ENCODE results near the gene ATP9B.

The ATP9B gene

DNA sequence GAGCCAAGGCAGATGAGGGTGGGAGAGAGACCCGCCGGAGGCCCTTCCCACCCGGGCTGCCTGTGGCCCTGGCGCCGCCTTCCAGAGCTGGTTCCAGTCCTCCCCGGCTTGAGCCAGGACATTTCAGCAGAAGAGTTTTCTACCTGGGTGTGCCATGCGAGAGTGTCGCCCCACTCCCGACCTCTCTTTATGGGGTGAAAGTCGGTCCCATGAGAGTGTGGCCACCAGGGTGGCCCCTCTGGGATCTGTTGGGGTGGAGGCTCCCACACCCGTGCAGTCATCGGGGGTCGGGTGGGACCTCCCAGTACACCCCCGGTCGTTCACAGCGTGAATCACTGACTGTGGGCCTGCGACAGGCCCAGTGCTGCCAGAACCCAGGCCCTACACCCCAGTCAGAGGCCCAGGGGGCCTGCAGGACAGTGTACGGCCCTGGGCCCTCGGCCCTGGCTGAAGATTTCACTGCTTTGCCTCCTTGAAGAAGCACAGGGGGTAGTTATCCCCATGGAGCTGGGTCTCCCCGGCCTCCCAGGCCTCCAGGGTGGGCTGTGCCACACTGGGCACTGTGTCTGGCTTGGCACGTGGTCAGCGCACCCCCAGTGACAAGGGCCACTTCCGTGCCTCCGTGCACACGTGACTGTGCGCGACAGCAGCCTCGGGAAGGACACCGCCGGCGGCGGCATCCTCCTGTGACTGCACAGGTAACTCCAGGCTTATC lies 332.5 kb downstream of the ATP9B start:
- peak; percentile 22 for DNase-seq

DNA sequence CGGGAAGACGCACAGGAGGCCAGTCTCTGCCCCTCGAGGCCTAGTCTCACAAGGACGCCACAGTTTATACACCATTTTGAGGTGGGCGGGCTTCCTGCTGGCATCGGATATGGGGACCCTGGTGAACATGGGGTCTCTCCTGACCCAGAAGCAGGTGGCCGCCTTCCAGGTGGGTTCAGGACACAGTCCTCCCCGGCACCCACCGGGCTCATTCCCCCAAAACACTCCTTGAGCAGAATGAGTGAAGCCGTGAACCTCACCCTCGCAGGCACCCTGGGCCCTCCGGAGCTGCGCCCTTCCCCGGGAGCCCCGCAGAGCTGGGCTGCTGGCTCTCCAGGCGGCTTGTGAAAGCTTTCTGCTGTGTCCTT lies 333.0 kb downstream of the ATP9B start:
- no peak for DNase-seq

GRCh38 chr18:79402977-79403722 lies 334.0 kb downstream of the ATP9B start:
- no peak for DNase-seq

DNA sequence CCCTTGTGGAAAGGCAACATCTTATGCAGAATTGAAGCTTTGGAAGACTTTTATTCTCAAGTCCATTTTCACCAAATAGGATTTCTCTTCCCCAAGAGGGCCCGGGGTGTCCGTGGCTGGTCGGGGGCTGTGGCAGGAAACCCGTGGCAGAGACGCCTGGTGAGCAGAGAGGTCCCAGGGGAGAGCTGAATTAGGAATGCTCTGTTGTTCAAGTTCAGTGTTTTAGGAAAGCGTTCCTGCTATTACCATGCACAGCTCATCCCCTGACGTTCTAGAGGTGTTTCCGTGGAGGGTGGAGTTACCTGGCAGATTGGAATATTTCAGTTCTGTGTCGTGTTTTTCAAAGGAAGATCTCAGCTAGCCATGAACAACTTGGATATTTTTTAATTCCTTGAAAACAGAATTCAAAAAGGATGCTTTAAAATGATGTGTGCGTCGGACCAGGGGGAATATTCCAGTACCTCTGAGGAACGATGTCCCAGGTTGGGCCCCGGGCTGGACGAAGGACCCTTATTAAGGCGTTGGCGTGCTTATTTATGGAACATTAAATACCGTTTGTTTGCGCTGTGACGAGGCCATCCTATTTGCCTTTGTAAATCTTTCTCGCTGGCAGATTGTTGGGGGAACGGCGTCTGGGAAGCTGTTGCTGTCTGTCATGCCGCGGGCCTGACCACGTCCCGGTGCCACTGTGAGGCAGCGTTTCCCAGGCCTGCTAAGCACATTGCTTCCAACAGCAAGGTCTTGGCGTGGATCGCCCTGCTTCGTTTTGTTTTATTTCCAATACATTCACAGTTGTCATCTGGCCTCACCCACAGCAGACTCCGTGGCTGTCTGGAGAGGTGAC lies 334.8 kb downstream of the ATP9B start:
- DNase-seq = no peak

DNA sequence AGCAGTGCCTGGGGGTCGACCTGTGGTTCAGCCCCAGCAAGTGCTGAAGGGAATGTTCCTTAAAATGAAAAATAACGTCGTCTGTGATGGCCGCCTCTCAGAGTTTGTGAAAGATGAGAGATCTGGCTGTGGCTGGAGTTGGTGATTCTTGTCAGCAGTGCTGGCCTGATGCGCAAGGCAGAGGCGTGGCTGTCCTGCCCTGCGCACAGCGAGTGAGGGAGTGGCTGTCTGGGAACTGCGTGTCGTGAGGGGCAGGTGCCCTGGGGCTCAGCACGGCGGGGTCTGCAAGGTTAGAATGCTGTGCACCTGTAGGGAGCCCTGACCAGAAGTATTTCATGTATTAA lies 335.3 kb downstream of the ATP9B start:
- DNase-seq = peak; percentile 39

DNA sequence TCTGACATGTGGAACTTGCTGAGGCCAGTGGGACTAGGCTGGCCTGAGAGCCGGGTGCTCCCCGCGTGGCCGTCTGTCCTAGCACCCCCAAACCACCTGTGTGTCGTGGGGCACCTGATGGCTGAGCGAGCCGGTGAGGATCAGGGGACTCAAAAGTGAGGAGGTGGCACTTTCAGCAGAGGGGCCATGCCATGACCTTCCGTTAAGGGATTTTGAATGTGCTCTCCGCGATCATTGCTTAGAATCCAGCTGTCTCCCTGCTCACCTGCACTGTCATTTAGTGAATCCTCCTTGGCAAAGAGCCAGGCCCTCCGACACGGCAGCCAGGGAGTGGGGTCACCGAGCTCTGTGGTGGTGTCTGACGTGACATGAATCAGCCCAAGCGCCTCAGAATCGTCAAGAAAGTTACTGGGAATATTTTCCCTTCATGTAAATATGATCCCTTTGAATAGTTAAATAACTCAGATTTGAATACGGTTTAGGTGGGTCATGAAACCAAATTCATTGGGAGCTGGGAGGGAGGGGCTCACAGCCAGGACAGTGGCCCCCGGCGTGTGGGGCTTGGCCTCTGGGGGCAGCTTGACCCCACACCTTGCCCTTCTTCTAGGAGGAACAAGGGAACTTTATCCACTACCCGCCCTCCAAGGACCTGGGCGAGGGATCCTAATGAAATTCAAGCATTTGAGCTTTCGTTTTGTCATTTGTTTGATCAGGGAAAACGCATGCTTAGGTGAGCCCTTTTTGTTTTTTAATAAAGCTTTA lies 336.0 kb downstream of the ATP9B start:
- DNase-seq = peak; percentile 75

DNA sequence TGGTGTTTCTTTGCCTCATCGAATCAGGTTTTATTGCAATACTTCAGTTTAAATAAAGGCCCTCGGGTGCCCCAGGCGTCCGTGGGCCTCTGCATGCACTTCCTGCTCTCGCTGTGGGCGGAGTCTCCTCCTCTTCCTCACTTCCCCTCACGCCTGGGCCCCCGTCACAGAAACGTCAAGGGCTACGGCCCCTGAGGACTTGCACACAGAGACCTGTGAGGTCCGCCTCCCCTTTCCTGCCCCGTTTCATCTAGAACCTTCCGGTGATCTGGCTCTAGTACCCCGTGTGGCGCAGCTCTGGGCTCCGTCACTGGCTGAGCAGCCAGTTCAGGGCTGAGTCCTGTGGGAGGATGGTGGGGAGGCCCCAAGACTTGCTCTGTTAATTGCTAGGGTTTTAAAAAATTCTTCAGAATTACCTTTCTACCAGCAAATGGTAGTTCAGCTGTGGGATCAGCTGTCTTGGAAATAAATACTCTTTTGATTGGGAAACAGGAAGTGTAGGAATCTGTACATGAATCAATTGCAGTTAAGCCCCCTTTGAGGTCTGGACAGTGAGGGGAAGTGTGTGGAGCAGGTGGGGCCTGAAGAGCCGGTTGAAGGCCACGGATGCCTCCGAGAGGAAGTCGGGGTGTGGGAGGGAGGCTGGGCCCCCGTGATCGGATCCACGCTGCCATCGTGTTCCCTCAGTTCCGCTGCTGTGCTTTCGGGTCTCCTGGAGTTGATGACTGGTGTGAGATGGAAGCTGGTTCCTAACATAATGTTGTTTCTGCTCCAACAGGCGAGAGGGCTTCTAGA lies 336.8 kb downstream of the ATP9B start:
- DNase-seq = peak; percentile 85

- DNase-seq = no peak
Observed at GRCh38 chr18:79406708-79407107, 337.5 kb downstream of the ATP9B start.

GRCh38 chr18:79409313-79409712 lies 340.1 kb downstream of the ATP9B start:
- no peak for DNase-seq

DNA sequence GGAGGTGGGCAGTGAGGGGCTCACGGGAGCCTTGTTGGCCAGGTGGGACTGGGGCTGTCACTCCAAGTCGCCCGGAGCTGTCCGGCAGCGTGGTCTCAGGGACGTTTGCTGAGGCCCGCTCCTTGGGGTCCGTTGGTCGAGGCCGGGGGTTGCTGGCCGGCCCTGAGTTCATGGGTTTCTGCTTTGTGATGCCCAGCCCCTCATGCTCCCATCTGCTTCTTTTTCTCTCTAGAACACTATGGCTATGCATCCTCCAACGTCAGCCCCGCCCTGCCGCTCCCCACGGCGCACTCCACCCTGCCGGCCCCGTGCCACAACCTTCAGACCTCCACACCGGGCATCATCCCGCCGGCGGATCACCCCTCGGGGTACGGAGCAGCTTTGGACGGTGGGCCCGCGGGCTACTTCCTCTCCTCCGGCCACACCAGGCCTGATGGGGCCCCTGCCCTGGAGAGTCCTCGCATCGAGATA lies 341.0 kb downstream of the ATP9B start:
- DNase-seq = no peak

GRCh38 chr18:79410731-79411613 lies 341.8 kb downstream of the ATP9B start:
- no peak for DNase-seq

DNA sequence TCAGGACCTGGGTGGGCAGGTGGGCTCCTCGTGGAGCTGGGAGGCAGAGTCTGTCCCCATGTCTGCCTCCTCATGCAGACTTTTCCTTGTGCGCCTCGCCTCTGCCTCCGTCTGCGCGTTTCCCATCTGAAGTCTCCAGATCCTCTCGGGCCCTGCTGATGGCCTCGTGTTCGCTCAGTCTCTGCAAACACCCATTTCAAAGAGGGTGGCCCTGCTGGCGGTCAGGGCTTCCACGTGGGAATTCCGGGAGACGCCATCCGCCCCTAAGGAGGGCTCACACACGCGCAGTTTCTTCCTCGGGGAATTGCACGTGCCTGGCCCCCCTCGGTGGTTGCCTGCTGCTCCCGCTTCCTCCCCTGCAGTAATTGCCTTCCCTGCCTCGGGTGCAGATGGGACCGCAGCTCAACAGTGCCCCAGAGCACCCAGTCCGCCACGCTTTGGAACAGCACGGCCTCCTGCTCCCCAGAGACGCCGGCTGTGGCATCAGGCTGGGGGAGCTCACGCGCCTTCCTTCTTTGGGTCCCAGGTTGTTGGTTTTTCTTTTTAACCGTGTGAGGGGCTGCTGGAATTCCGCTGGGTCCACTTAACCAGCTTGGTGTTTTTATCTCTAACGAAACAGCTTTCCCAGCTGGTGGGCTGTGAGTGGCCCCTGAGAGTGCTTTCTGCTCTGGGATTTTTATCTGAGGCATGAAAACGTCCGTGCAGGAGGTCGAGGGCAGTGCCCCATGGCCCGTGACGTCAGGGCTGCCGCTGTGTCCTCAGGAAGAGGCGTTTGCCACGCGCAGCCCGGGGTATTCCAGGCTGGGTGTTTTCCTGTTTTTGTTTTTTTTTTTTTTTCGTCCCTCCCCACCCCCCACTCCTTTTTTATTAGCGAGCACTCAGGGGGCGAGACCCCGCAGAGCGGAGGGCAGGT lies 342.7 kb downstream of the ATP9B start:
- no peak for DNase-seq

GRCh38 chr18:79413025-79413424 lies 343.8 kb downstream of the ATP9B start:
- no peak for DNase-seq

GRCh38 chr18:79413426-79413825 lies 344.2 kb downstream of the ATP9B start:
- no peak for DNase-seq

- DNase-seq = no peak
Observed at GRCh38 chr18:79413901-79414300, 344.7 kb downstream of the ATP9B start.

DNA sequence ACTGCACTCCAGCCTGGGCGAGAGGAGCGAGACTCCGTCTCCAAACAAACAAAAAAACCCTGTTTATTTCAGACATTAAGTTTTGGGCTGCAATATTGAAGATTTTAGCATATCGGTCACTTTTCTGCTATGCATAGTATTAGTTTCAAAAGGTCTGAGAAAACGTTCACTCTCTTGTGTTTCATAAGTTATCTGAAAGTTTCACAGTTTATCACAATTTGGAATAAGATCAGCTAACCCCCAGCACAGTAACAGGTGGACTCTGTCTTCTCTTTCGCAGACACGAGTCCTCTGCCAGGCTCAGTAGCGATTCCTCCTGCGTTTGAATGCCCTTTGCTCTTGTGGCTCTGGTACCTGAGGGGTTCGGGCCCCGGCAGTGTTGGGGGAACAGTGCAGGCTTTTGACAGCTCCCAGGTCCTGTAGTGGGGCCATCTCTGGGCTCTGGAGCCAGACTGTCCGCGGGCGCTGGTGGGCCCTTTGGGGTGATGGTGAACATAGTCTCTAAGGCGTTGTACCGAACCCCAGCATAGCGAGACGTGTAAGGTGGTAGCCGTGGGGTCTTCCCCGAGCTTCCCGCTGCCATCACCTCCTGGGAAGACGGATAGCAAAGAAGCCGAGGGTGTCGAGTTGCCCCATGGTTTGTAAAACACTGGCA lies 347.0 kb downstream of the ATP9B start:
- no peak for DNase-seq

DNA sequence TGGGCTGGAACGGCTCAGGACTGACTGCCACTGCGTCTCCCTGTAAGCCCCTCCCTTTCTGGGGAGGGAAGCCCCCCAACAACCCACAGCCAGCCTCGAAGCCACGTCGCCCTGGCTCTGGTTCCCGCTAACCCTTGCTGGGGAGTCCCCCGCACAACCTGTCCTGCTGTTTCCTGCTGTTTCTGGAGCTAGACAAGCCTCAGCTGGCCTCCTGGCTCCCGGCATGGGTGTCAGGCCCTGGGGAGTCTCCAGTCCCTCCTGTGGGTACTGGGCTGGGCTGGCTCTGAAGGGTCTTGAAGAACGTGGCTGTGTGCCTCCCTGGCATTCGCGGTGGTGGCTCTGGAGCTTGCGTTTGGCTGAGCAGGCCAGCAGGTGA lies 347.5 kb downstream of the ATP9B start:
- no peak for DNase-seq

DNA sequence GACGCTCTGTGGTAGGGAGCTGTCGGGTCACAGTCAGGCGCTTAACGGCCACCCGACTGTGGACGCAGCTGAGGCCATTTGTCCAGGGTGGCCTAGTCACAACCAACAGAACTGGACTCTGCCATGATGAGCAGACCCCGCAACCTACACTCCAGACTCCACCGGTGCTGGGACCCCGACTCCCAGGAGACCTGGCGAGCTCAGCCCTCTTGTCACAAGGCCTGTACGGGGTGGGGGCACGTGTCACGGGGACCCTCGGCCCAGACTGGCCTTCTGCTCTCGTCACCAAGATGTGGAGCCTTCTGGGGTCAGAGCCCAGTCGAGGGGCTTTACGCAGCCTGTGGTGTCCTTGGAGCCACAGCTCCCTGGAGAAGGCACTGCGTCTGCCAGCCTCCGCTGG lies 349.0 kb downstream of the ATP9B start:
- DNase-seq = no peak

- DNase-seq = no peak
Observed at GRCh38 chr18:79418642-79419041, 349.4 kb downstream of the ATP9B start.
